GM12891 (cell line): Measurements from ENCODE around the gene SAMMSON.

Experiments used
- POLR2A ChIP-seq: IDR thresholded peaks from 2 replicates; pipeline ENCODE4 v1.6.1; 2011; ENCODE audit warnings: low read depth, low read length, control low read depth
- POLR2AphosphoS5 ChIP-seq: IDR thresholded peaks from 2 replicates; pipeline ENCODE4 v1.6.1; 2011; ENCODE audit warnings: low read depth, low read length, control low read depth
- POU2F2 ChIP-seq: IDR thresholded peaks from 2 replicates; pipeline ENCODE4 v1.6.1; 2011; ENCODE audit warnings: low read depth, mild to moderate bottlenecking, control low read depth, low read length, moderate library complexity
- SPI1 ChIP-seq: IDR thresholded peaks from 2 replicates; pipeline ENCODE4 v1.6.1; 2011; ENCODE audit warnings: low read depth, low read length, control low read depth
- TAF1 ChIP-seq: IDR thresholded peaks from 2 replicates; pipeline ENCODE4 v1.6.1; 2011; ENCODE audit warnings: low read depth, low read length, control low read depth

GRCh38 chr3:70085613-70086012 lies 86.1 kb downstream of the SAMMSON start:
- TF ChIP-seq TAF1 (no peak), POLR2A (no peak), POLR2AphosphoS5 (no peak), POU2F2 (no peak), SPI1 (no peak)
